Cardiac septum (tissue), 1 donor: Measurements from ENCODE around the gene TROAP. TPM values are rescaled to one million over a fixed set of nuclear protein-coding genes. Genes with fewer than 3 reads are reported as not detected.

Source experiments
- DNase-seq: peaks from one replicate; pipeline ENCODE4 v3.0.0-alpha.2; 2020; ENCODE audit warnings: low spot score
- intact Hi-C: fragments of 100-400 bp; cut with DNase I; formaldehyde crosslinking; loops from one replicate; pipeline ENCODE4 v1.14.0; 2022
- total RNA-seq: library from RNA; stranded (reverse); fragmentation: NEBNext Ultra II Directional; extraction: Animal tissue kit (Norgen Biotek cat#: 25700); gene quantifications from one replicate; pipeline ENCODE4 v1.2.1, GENCODE V29; 2021
- donor health status: DM: no; HTN: no; CAD: no.

TROAP gene
- total RNA-seq, 1 donor from 2014 or later, result not detected

- no peak for DNase-seq
Observed at GRCh38 chr12:49339464-49339861, 16.4 kb downstream of the TROAP start.

GRCh38 chr12:49340095-49340870 is 17.2 kb downstream of the TROAP start:
- no peak for DNase-seq
- intact Hi-C loops, result no loop called here

More at GRCh38 chr12:49339464-49339861, 16.4 kb downstream of the TROAP start:
- intact Hi-C loops, result no loop called here

- intact Hi-C loops, result no loop called here
- DNase-seq, result no peak
Observed at GRCh38 chr12:49340971-49341776, 18.1 kb downstream of the TROAP start.

- intact Hi-C loops, result no loop called here
- DNase-seq, result no peak
Observed at GRCh38 chr12:49341777-49342065, 18.7 kb downstream of the TROAP start.

- DNase-seq, result peak; percentile 88
- intact Hi-C loops, result no loop called here
Observed at GRCh38 chr12:49342066-49342913, 19.2 kb downstream of the TROAP start.

- intact Hi-C loops, result no loop called here
Observed at GRCh38 chr12:49342914-49343731, 20.1 kb downstream of the TROAP start.

GRCh38 chr12:49344486-49345050 is 21.5 kb downstream of the TROAP start:
- intact Hi-C loops, result no loop called here
- DNase-seq, result no peak

More at GRCh38 chr12:49342914-49343731, 20.1 kb downstream of the TROAP start:
- DNase-seq, result no peak

- intact Hi-C loops, result no loop called here
Observed at GRCh38 chr12:49345051-49345824, 22.2 kb downstream of the TROAP start.

DNA sequence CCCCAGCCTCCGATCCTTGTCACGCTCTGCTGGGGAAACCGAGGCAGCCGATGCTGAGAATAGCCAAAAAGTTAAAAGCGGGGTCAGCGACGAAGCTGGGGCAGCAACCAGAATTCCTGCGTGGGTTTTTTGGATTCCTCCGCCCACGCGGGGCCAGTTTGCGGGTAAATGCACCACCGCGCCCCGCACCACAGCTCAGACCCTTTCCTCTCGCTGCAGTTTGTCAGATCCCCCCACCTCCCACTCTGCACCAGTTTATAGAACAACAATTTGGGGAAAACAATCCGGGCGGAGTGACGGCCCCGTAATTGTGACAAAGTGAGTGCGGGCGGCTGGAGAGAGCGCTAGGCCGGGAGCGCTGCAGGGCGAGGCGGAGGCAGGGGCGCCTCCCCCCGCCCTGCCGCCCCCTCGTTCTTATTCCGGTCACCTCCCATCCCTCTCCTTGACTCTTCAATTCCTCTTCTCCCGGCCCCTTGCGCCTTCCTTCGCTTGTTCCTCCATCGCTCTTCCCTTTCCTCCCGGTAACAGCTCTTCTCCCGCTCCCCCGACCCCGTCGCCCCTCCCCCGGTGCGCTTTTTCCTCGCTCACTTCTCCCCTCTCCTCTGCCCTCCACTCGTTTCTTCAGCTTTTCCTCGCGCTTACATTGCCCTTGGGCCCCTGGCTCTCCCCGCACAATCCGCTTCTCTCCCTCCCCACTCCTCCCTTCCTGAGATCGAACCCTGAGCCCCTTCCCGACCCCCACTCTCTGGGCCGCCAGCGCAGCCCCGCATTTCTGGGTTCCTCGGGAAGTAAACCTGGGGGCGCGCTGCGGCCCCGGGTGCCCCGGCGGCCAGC is 23.0 kb downstream of the TROAP start:
- no peak for DNase-seq
- intact Hi-C loops, result loop anchor here (2.0 kb wide), 1 partner anchor 57 kb away; no protein-coding TSS in a partner anchor

More at GRCh38 chr12:49345051-49345824, 22.2 kb downstream of the TROAP start:
- no peak for DNase-seq

GRCh38 chr12:49346659-49347310 is 23.7 kb downstream of the TROAP start, which contains the start of gene DNAJC22:
Gene DNAJC22 (plus strand): TSS chr12:49346888. CDS start chr12:49348873, 1,985 bp downstream.
- intact Hi-C loops, result loop anchor here (2.0 kb wide), 1 partner anchor 58 kb away; no protein-coding TSS in a partner anchor
- no peak for DNase-seq

- DNase-seq, result peak; percentile 92
- intact Hi-C loops, result loop anchor here (2.0 kb wide), 1 partner anchor 59 kb away; no protein-coding TSS in a partner anchor
Observed at GRCh38 chr12:49347311-49348193, 24.5 kb downstream of the TROAP start.

- intact Hi-C loops, result no loop called here
- no peak for DNase-seq
Observed at GRCh38 chr12:49348781-49349180, 25.7 kb downstream of the TROAP start.

DNA sequence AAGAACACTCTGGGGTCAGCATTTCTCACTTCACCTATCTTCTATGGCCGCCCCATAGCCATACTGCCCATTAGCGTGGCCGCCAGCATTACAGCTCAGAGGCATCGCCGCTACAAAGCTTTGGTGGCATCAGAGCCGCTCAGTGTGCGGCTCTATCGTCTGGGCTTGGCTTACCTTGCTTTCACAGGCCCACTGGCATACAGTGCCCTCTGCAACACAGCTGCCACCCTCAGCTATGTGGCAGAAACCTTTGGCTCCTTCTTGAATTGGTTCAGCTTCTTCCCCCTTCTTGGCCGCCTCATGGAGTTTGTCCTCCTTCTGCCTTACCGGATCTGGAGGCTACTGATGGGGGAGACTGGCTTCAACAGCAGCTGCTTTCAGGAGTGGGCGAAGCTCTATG is 26.2 kb downstream of the TROAP start:
- intact Hi-C loops, result no loop called here
- no peak for DNase-seq

- no peak for DNase-seq
- intact Hi-C loops, result no loop called here
Observed at GRCh38 chr12:49352351-49352750, 29.3 kb downstream of the TROAP start.

GRCh38 chr12:49355913-49356312 is 32.9 kb downstream of the TROAP start:
- DNase-seq, result no peak
- intact Hi-C loops, result no loop called here
